HTR-8/SVneo (cell line): ENCODE measurements around the gene RELN.
"Not testable (repeated sequence)": the region's sequence is repeated elsewhere in the genome, so short reads cannot be mapped to it uniquely, and the experiment has no call there.

Experiments
- DNase-seq: peaks from one replicate; pipeline ENCODE4 v3.0.0; 2011; ENCODE audit warnings: low spot score, mixed read lengths; ENCODE audit not compliant: insufficient read length
- FAIRE-seq: peaks from 2 replicates; lab custom pipeline; 2011; peaks lifted over from hg19 to GRCh38; lab: Jason Lieb, UNC

The RELN gene

GRCh38 chr7:103547451-103548284 is 441.8 kb downstream of the RELN start:
- FAIRE-seq (no peak), DNase-seq (no peak)

GRCh38 chr7:103542470-103542869 is 447.0 kb downstream of the RELN start:
- FAIRE-seq (no peak), DNase-seq (no peak)

GRCh38 chr7:103541947-103542346 is 447.5 kb downstream of the RELN start:
- no peak for FAIRE-seq
- no peak for DNase-seq

GRCh38 chr7:103541026-103541425 is 448.4 kb downstream of the RELN start:
- FAIRE-seq (no peak), DNase-seq (no peak)

GRCh38 chr7:103540338-103540737 is 449.1 kb downstream of the RELN start:
- FAIRE-seq: no peak

GRCh38 chr7:103539875-103540274 is 449.6 kb downstream of the RELN start:
- DNase-seq (no peak), FAIRE-seq (no peak)

More at GRCh38 chr7:103540338-103540737, 449.1 kb downstream of the RELN start:
- DNase-seq: no peak

- DNase-seq (no peak), FAIRE-seq (no peak)
Measured at GRCh38 chr7:103538964-103539709, 450.3 kb downstream of the RELN start.

- DNase-seq (no peak), FAIRE-seq (no peak)
Measured at GRCh38 chr7:103533761-103534160, 455.7 kb downstream of the RELN start.

GRCh38 chr7:103532955-103533354 is 456.5 kb downstream of the RELN start:
- FAIRE-seq: no peak
- DNase-seq: no peak

- FAIRE-seq (no peak), DNase-seq (no peak)
Measured at GRCh38 chr7:103528152-103528551, 461.3 kb downstream of the RELN start.

- DNase-seq: no peak
- FAIRE-seq: no peak
Measured at GRCh38 chr7:103525937-103526336, 463.5 kb downstream of the RELN start.

- no peak for FAIRE-seq
- peak; percentile 8 for DNase-seq
Measured at GRCh38 chr7:103524042-103524907, 465.2 kb downstream of the RELN start.

GRCh38 chr7:103521937-103522336 is 467.5 kb downstream of the RELN start:
- FAIRE-seq (no peak), DNase-seq (no peak)

GRCh38 chr7:103504505-103505135 is 484.8 kb downstream of the RELN start:
- DNase-seq: no peak
- no peak for FAIRE-seq

- DNase-seq: no peak
- no peak for FAIRE-seq
Measured at GRCh38 chr7:103501206-103501605, 488.3 kb downstream of the RELN start.

GRCh38 chr7:103499976-103500375 is 489.5 kb downstream of the RELN start:
- FAIRE-seq (no peak), DNase-seq (no peak)

GRCh38 chr7:103487419-103487818 is 502.0 kb downstream of the RELN start:
- no peak for DNase-seq
- FAIRE-seq: no peak

- FAIRE-seq, DNase-seq: not testable (repeated sequence)
Measured at GRCh38 chr7:103486873-103487272, 502.6 kb downstream of the RELN start.

- DNase-seq (no peak), FAIRE-seq (no peak)
Measured at GRCh38 chr7:103480771-103481170, 508.7 kb downstream of the RELN start.

GRCh38 chr7:103474956-103475355 is 514.5 kb downstream of the RELN start:
- FAIRE-seq (no peak), DNase-seq (no peak)
